ENCODE data around the gene MTRF1L.

- TF ChIP-seq CTCF (IDR thresholded peaks at IDR 0.05; ENCODE audit: insufficient read depth, low read length, poor library complexity, severe bottlenecking) (no peak), EZH2phosphoT487 (conservative IDR thresholded peaks at IDR 0.05; ENCODE audit: low read length) (no peak)
Observed at GRCh38 chr6:153001767-153002612, 519 bp downstream of the MTRF1L start.

All from SU-DHL-6 (cell line).